ENCODE results near the gene PACSIN1.

DNA sequence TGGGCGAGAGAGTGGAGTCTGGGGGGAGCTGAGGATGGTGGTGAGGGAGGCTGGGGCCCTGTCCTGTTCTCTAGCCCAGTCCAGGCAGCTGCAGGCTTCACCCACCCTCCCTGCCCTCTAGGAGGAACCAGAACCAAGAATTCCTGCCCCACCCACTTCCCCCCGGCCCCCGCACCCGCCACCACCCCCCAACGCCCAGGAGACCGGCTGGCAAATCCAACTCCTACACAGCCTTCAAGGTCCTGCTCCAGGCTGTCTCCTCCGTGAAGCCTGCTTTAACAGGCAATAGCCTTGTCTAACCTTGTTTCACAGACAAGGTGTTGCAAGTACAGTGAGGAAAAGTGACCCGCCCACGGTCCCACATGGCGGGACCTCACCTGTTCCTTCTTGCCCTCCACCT, 87.9 kb downstream of the PACSIN1 start:
- TF ChIP-seq, protein P1, sequence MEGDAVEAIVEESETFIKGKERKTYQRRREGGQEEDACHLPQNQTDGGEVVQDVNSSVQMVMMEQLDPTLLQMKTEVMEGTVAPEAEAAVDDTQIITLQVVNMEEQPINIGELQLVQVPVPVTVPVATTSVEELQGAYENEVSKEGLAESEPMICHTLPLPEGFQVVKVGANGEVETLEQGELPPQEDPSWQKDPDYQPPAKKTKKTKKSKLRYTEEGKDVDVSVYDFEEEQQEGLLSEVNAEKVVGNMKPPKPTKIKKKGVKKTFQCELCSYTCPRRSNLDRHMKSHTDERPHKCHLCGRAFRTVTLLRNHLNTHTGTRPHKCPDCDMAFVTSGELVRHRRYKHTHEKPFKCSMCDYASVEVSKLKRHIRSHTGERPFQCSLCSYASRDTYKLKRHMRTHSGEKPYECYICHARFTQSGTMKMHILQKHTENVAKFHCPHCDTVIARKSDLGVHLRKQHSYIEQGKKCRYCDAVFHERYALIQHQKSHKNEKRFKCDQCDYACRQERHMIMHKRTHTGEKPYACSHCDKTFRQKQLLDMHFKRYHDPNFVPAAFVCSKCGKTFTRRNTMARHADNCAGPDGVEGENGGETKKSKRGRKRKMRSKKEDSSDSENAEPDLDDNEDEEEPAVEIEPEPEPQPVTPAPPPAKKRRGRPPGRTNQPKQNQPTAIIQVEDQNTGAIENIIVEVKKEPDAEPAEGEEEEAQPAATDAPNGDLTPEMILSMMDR (IDR thresholded peaks at IDR 0.05) = no peak
- no peak for TF ChIP-seq POLR2A (IDR thresholded peaks at IDR 0.05)
